ENCODE measurements around the gene MYO9B. TPM values are rescaled to one million over a fixed set of nuclear protein-coding genes. Genes with fewer than 3 reads are reported as not detected.

The MYO9B gene
- total RNA-seq, 1 donor from 2014 or later = 123 TPM

DNA sequence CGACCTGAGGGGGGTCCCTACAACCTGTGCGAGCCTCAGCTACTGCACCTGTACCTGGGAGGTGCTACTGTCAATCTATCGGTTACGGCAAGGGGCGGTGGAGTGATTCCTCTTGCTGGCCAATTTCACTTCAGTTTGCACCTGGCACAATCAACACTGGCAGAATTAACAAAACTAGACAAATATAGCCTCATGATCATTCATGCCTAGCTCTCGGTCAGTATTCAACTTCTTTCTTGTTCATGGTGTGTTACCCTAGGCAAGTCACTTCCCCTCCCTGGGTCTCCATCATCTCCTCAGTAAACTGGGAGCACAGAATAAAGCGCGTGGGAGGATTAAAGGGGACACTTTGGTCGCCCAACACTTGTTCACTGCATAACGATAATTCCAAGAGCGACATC is 943 bp upstream of the MYO9B start:
- H3K36me3 Mint-ChIP-seq (ENCODE audit: low read depth, unreplicated experiment) = peaks cover 6% of the 10 kb centered on the region
- peak overlapping the region; percentile 94 for H3K27ac Mint-ChIP-seq (ENCODE audit: unreplicated experiment)
- H3K4me1 Mint-ChIP-seq (ENCODE audit: low read depth, unreplicated experiment) = peaks cover 22% of the 10 kb centered on the region
- H3K36me3 ChIP-seq (ENCODE audit: insufficient read depth, low read length) = peaks cover 13% of the 10 kb centered on the region
- FAIRE-seq (no peak), DNase-seq (ENCODE audit: low read depth) (no peak)
- H3K27me3 Mint-ChIP-seq (ENCODE audit: low read depth, unreplicated experiment) = no peaks in the 10 kb centered on the region
- H3K4me3 Mint-ChIP-seq (ENCODE audit: unreplicated experiment) = peak overlapping the region; percentile 94
- no peaks in the 10 kb centered on the region for H3K27me3 ChIP-seq (ENCODE audit: insufficient read depth, low read length)
- peak overlapping the region; percentile 93 for H3K4me2 ChIP-seq (ENCODE audit: low read length)
- peak overlapping the region; percentile 93 for H3K27ac ChIP-seq (ENCODE audit: low read depth, low read length)
- peak overlapping the region; percentile 98 for H3K9ac ChIP-seq (ENCODE audit: low read length)
- H3K4me3 ChIP-seq (ENCODE audit: insufficient read depth, low read depth, low read length) = peak overlapping the region; percentile 79
- peak overlapping the region; percentile 80 for H2AFZ ChIP-seq (ENCODE audit: low read depth, low read length)
- peaks cover 90% of the 10 kb centered on the region for H3K79me2 ChIP-seq (ENCODE audit: insufficient read depth, low read length)
- H3K9me3 ChIP-seq (ENCODE audit: insufficient read depth, low read depth, low read length) = no peaks in the 10 kb centered on the region
- peaks cover 38% of the 10 kb centered on the region for H3K4me1 ChIP-seq (ENCODE audit: insufficient read depth, low read length)
- no peak for TF ChIP-seq EZH2 (IDR thresholded peaks at IDR 0.05; ENCODE audit: insufficient read depth, low read length)
- no peaks in the 10 kb centered on the region for H3K9me3 Mint-ChIP-seq (ENCODE audit: unreplicated experiment)
- H4K20me1 ChIP-seq (ENCODE audit: insufficient read depth, low read length) = peaks cover 22% of the 10 kb centered on the region

DNA sequence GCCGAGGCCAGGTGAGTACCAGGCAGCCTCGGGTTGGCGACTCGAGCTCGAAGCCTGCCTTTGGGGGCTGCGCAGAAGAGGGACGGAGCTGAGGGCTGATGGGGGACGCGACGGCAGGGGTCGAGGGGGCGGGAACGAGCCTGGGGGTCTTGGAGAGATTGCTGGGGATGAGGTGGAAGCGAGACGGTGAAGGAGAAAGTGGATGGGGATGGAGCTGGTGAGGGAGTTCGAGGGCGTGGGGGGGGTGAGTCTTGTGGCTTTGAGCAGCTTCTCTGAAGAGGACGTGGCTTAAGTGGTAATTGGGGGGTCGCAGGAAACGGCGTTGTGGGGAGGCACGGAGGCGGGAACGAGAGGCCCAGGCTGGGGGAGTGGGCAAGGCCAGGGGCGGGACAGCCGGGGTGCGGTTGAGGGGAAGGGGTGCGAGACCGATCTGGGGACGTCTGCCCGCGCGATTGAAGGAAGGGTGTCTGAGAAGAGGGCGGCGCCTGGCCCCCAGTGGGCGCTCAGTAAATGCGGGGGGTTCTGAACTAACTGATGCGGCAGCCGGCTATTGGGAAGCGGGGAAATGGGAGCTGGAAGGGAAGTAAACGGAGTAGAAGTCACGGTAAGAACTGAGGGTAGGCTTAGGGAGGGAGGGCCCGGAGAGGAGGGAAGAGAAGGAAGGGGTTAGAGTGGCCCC is 426 bp downstream of the MYO9B start:
- H3K4me2 ChIP-seq (ENCODE audit: low read length) = peak overlapping the region; percentile 94
- peaks cover 26% of the 10 kb centered on the region for H3K4me1 Mint-ChIP-seq (ENCODE audit: low read depth, unreplicated experiment)
- H3K4me3 Mint-ChIP-seq (ENCODE audit: unreplicated experiment) = peak overlapping the region; percentile 97
- peak overlapping the region; percentile 88 for H3K4me3 ChIP-seq (ENCODE audit: insufficient read depth, low read depth, low read length)
- peaks cover 8% of the 10 kb centered on the region for H3K36me3 Mint-ChIP-seq (ENCODE audit: low read depth, unreplicated experiment)
- H3K4me1 ChIP-seq (ENCODE audit: insufficient read depth, low read length) = peaks cover 45% of the 10 kb centered on the region
- H3K27me3 Mint-ChIP-seq (ENCODE audit: low read depth, unreplicated experiment) = no peaks in the 10 kb centered on the region
- no peaks in the 10 kb centered on the region for H3K9me3 Mint-ChIP-seq (ENCODE audit: unreplicated experiment)
- DNase-seq (ENCODE audit: low read depth) (no peak), FAIRE-seq (no peak)
- peak overlapping the region; percentile 98 for H3K9ac ChIP-seq (ENCODE audit: low read length)
- H3K79me2 ChIP-seq (ENCODE audit: insufficient read depth, low read length) = peaks cover 89% of the 10 kb centered on the region
- H3K27ac Mint-ChIP-seq (ENCODE audit: unreplicated experiment) = peak overlapping the region; percentile 91
- peak overlapping the region; percentile 85 for H3K27ac ChIP-seq (ENCODE audit: low read depth, low read length)
- TF ChIP-seq, protein P1, sequence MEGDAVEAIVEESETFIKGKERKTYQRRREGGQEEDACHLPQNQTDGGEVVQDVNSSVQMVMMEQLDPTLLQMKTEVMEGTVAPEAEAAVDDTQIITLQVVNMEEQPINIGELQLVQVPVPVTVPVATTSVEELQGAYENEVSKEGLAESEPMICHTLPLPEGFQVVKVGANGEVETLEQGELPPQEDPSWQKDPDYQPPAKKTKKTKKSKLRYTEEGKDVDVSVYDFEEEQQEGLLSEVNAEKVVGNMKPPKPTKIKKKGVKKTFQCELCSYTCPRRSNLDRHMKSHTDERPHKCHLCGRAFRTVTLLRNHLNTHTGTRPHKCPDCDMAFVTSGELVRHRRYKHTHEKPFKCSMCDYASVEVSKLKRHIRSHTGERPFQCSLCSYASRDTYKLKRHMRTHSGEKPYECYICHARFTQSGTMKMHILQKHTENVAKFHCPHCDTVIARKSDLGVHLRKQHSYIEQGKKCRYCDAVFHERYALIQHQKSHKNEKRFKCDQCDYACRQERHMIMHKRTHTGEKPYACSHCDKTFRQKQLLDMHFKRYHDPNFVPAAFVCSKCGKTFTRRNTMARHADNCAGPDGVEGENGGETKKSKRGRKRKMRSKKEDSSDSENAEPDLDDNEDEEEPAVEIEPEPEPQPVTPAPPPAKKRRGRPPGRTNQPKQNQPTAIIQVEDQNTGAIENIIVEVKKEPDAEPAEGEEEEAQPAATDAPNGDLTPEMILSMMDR (IDR thresholded peaks at IDR 0.05; ENCODE audit: insufficient read depth, low read depth, low read length) = no peak
- no peak for TF ChIP-seq EZH2 (IDR thresholded peaks at IDR 0.05; ENCODE audit: insufficient read depth, low read length)
- H3K27me3 ChIP-seq (ENCODE audit: insufficient read depth, low read length) = no peaks in the 10 kb centered on the region
- H4K20me1 ChIP-seq (ENCODE audit: insufficient read depth, low read length) = peaks cover 28% of the 10 kb centered on the region
- H3K36me3 ChIP-seq (ENCODE audit: insufficient read depth, low read length) = peaks cover 12% of the 10 kb centered on the region
- no peaks in the 10 kb centered on the region for H3K9me3 ChIP-seq (ENCODE audit: insufficient read depth, low read depth, low read length)
- peak overlapping the region; percentile 31 for H2AFZ ChIP-seq (ENCODE audit: low read depth, low read length)

DNA sequence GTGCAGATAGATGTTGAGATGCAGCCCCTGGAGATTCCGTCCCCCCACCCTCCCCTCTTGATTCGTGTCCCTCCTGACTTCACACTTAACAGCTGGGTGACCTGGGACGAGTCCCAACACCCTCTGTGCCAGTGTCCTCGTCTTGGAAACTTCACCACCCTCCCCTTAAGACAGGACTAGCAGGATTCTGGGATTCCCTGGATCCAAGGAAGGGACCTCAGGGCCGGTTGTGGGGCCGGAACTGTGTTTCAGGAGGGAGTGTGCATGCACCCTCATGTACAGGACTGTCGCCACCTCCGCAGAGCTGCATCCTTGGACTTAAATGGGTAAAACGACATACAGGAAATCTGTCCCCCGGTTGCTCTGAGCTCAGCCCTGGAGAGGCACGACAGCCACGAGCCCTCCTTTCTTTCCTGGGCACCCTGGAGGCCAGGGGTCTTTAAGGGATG is 990 bp downstream of the MYO9B start:
- TF ChIP-seq, protein P1 (IDR thresholded peaks at IDR 0.05; ENCODE audit: insufficient read depth, low read depth, low read length) = no peak
- TF ChIP-seq EZH2 (IDR thresholded peaks at IDR 0.05; ENCODE audit: insufficient read depth, low read length) = no peak
- Histone ChIP-seq H3K4me1 (ENCODE audit: insufficient read depth, low read length) (peaks cover 45% of the 10 kb centered on the region), H3K9me3 (ENCODE audit: insufficient read depth, low read depth, low read length) (no peaks in the 10 kb centered on the region), H3K4me2 (ENCODE audit: low read length) (peak overlapping the region; percentile 94), H3K9ac (ENCODE audit: low read length) (peak overlapping the region; percentile 98), H4K20me1 (ENCODE audit: insufficient read depth, low read length) (peaks cover 31% of the 10 kb centered on the region), H3K27me3 (ENCODE audit: insufficient read depth, low read length) (no peaks in the 10 kb centered on the region), H3K4me3 (ENCODE audit: insufficient read depth, low read depth, low read length) (peak overlapping the region; percentile 88), H3K79me2 (ENCODE audit: insufficient read depth, low read length) (peaks cover 89% of the 10 kb centered on the region), H2AFZ (ENCODE audit: low read depth, low read length) (peak overlapping the region; percentile 1), H3K36me3 (ENCODE audit: insufficient read depth, low read length) (peaks cover 7% of the 10 kb centered on the region), H3K27ac (ENCODE audit: low read depth, low read length) (peak overlapping the region; percentile 85)
- peaks cover 7% of the 10 kb centered on the region for H3K36me3 Mint-ChIP-seq (ENCODE audit: low read depth, unreplicated experiment)
- peak overlapping the region; percentile 97 for H3K4me3 Mint-ChIP-seq (ENCODE audit: unreplicated experiment)
- peaks cover 29% of the 10 kb centered on the region for H3K4me1 Mint-ChIP-seq (ENCODE audit: low read depth, unreplicated experiment)
- DNase-seq (ENCODE audit: low read depth) (no peak), FAIRE-seq (no peak)
- H3K27me3 Mint-ChIP-seq (ENCODE audit: low read depth, unreplicated experiment) = no peaks in the 10 kb centered on the region
- H3K9me3 Mint-ChIP-seq (ENCODE audit: unreplicated experiment) = no peaks in the 10 kb centered on the region
- H3K27ac Mint-ChIP-seq (ENCODE audit: unreplicated experiment) = peak overlapping the region; percentile 91
